Gastrocnemius medialis (tissue), 4 donors: ENCODE results near the gene FAM174C. TPM values are rescaled to one million over a fixed set of nuclear protein-coding genes. Genes with fewer than 3 reads are reported as not detected.

ENCODE experiments used
- ATAC-seq, 2 donors: fragments of 150-250 bp; one replicate each; pipeline ENCODE4 v1.9.1; 2016
- DNase-seq, 2 donors: peaks; one replicate each; pipeline ENCODE4 v3.0.0-alpha.2; 2019
- H3K27ac ChIP-seq, 4 donors: fragments of 200-600 bp; sonication (generic); 1 replicate in 1 of 4; 2 replicates in 3 of 4; pipeline ENCODE4 v1.5.1; 2016 to 2018; ENCODE audit warnings: mild to moderate bottlenecking in 2 of 4, moderate library complexity in 1 of 4
- H3K27me3 ChIP-seq, 3 donors: fragments of 200-600 bp; sonication (generic) in 2 of 3; 1 replicate in 1 of 3; 2 replicates in 2 of 3; pipeline versions ENCODE4 v1.5.1 to v1.6.0; 2016 to 2019; ENCODE audit warnings: mild to moderate bottlenecking in 1 of 3, moderate library complexity in 1 of 3
- H3K36me3 ChIP-seq, 2 donors: fragments of 200-600 bp; sonication (generic) in 1 of 2; one replicate each; pipeline ENCODE4 v1.5.1; 2017 to 2018
- H3K4me1 ChIP-seq, 2 donors: fragments of 200-600 bp; sonication (generic) in 1 of 2; one replicate each; pipeline ENCODE4 v1.5.1; 2016 to 2017; ENCODE audit warnings: mild to moderate bottlenecking in 2 of 2
- H3K4me3 ChIP-seq, 4 donors: fragments of 200-600 bp; sonication (generic) in 3 of 4; 1 replicate in 1 of 4; 2 replicates in 3 of 4; pipeline ENCODE4 v1.5.1; 2016 to 2019; ENCODE audit warnings: mild to moderate bottlenecking in 2 of 4
- H3K9me3 ChIP-seq, 3 donors: fragments of 200-600 bp; sonication (generic) in 2 of 3; 1 replicate in 1 of 3; 2 replicates in 2 of 3; pipeline ENCODE4 v1.5.1; 2016 to 2019
- POLR2A ChIP-seq, 2 donors: fragments of 450-650 bp; IDR thresholded peaks; one replicate each; pipeline ENCODE4 v1.6.1; 2017; ENCODE audit warnings: antibody characterized with exemption in 2 of 2, mild to moderate bottlenecking in 2 of 2, moderate library complexity in 2 of 2
- in situ Hi-C, 4 donors: fragments of 200-750 bp; cut with MboI; loops; one replicate each; pipeline versions ENCODE4 v1.15.0 to v1.8.0; 2017; ENCODE audit warnings: low sequenced_read_pairs in 4 of 4
- intact Hi-C: fragments of 100-400 bp; cut with DNase I; formaldehyde crosslinking; loops from one replicate; pipeline ENCODE4 v1.15.1; 2023; ENCODE audit warnings: low total_unique reads
- total RNA-seq, 4 donors: library from RNA; depleted of rRNA; stranded (reverse); fragments of >200 nt; gene quantifications; one replicate each; pipeline versions ENCODE4 v1.1.0 to v1.2.3, GENCODE V29; 2016
- TF ChIP-seq, protein P1 (sequence below), 5 experiments: fragments of 450-650 bp in 3 of 5; fragments of 200-600 bp in 2 of 5; sonication (generic) in 2 of 5; IDR thresholded peaks in 4 of 5; conservative IDR thresholded peaks in 1 of 5; 1 replicate in 4 of 5; 2 replicates in 1 of 5; pipeline ENCODE4 v1.5.1; 2016 to 2019; ENCODE audit warnings: antibody characterized with exemption in 5 of 5, mild to moderate bottlenecking in 3 of 5, moderate library complexity in 3 of 5

Gene FAM174C
- total RNA-seq, 4 donors from 2014 or later = 18.7 to 36.7 (median 28.7) TPM

DNA sequence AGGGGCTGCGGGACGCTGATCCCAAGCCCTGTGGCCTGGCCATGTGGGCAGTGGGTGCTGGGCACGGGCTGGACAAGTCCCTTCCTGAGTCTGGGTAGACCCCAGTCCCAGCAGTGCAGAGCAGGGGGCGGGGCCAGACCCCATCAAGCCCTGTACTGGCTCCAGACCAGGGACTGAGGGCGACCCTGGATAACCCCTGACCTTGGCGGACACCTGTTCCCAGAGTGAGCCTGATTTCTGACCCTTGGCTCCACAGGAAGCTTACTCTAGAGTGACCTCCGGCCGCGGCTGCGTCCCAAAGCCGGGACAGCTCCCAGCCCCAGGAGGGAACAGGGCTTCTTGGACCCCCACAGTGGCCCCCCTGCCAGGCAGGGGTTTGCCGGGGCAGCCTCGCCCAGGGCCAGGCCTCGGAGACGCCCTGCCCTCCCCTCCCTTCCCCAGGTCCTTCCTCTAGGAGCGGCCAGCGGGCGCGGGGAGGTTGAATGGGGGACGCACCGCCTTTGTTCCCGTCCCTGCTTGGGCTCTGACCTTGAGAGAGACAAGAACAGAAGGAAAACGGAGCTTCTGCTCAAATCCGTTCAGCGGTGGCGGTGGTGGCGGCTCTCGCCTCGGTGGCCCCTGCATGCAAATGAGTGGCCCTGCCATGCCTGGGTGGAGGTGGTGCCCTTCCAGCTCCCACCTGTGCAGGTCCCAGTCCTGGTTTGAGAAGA, 8.0 kb downstream of the FAM174C start:
- intact Hi-C loops = no loop called here
- peaks cover 44 to 46% (median 45%) of the 10 kb centered on the region in 3 donors for H3K27me3 ChIP-seq

GRCh38 chr19:1283917-1284292, 8.6 kb downstream of the FAM174C start:
- DNase-seq (no peak), ATAC-seq (no peak)
- Histone ChIP-seq H3K4me1 (peaks cover 2 to 6% of the 10 kb centered on the region in 2 donors), H3K27ac (no peak overlapping the region), H3K9me3 (no peaks in the 10 kb centered on the region), H3K27me3 (peaks cover 44 to 49% (median 45%) of the 10 kb centered on the region in 3 donors), H3K36me3 (peaks cover 0 to 6% of the 10 kb centered on the region in 2 donors), H3K4me3 (no peak overlapping the region)
- intact Hi-C loops (no loop called here), in situ Hi-C loops (no loop called here)
- no peak for TF ChIP-seq POLR2A (IDR thresholded peaks at IDR 0.05)
- TF ChIP-seq, protein P1, sequence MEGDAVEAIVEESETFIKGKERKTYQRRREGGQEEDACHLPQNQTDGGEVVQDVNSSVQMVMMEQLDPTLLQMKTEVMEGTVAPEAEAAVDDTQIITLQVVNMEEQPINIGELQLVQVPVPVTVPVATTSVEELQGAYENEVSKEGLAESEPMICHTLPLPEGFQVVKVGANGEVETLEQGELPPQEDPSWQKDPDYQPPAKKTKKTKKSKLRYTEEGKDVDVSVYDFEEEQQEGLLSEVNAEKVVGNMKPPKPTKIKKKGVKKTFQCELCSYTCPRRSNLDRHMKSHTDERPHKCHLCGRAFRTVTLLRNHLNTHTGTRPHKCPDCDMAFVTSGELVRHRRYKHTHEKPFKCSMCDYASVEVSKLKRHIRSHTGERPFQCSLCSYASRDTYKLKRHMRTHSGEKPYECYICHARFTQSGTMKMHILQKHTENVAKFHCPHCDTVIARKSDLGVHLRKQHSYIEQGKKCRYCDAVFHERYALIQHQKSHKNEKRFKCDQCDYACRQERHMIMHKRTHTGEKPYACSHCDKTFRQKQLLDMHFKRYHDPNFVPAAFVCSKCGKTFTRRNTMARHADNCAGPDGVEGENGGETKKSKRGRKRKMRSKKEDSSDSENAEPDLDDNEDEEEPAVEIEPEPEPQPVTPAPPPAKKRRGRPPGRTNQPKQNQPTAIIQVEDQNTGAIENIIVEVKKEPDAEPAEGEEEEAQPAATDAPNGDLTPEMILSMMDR (IDR thresholded peaks at IDR 0.05 in 4 of 5, conservative IDR thresholded peaks at IDR 0.05 in 1 of 5) = no peak

More for the DNA sequence above, 8.0 kb downstream of the FAM174C start:
- no peak overlapping the region for H3K27ac ChIP-seq
- DNase-seq = no peak
- no peak for ATAC-seq
- H3K4me3 ChIP-seq = no peak overlapping the region
- H3K4me1 ChIP-seq = peaks cover 2 to 6% of the 10 kb centered on the region in 2 donors
- TF ChIP-seq, protein P1 (IDR thresholded peaks at IDR 0.05 in 4 of 5, conservative IDR thresholded peaks at IDR 0.05 in 1 of 5) = no peak
- no peak for TF ChIP-seq POLR2A (IDR thresholded peaks at IDR 0.05)
- peaks cover 0 to 9% of the 10 kb centered on the region in 2 donors for H3K36me3 ChIP-seq
- in situ Hi-C loops = no loop called here
- no peaks in the 10 kb centered on the region for H3K9me3 ChIP-seq

DNA sequence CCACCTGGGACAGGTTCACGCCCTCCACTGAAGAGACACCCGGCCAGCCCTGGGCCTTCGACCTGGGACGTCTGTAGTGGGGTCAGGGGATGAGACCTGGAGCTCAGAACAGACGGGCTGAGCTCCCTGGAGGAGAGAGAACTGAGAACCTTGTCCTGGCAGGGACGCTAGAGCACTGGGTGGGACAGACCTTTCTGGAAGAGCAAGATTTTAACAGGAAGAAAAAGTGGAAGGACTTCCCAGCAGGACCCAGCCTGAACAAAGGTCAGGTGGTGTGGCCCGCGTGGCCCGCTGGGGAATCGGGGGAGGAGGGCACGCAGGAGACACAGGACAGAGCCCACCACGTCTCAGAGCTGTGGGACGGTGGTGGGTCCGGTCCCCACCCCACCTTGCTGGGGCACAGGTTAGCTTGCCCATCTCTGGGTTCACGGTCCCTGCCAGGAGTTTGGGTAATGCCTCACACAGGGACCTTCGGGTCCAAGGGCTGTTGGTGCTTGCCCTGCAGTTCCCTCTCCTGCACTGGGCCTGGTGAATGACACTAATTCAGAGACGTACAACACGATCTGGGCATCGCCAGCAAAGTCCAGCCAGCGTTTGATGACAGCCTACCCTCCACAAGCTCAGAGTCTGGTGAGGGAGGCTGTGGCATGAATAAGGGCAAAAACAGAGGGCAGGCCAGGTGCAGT, 9.1 kb downstream of the FAM174C start:
- Histone ChIP-seq H3K36me3 (peaks cover 0 to under 1% of the 10 kb centered on the region in 2 donors), H3K27me3 (peaks cover 44 to 51% (median 46%) of the 10 kb centered on the region in 3 donors)
- in situ Hi-C loops = no loop called here

GRCh38 chr19:1284979-1285736, 9.8 kb downstream of the FAM174C start:
- H3K4me3 ChIP-seq = no peak overlapping the region
- ATAC-seq = no peak
- intact Hi-C loops (no loop called here), in situ Hi-C loops (no loop called here)
- H3K4me1 ChIP-seq = peaks cover 0 to 6% of the 10 kb centered on the region in 2 donors
- no peaks in the 10 kb centered on the region for H3K36me3 ChIP-seq
- H3K27me3 ChIP-seq = peaks cover 44 to 58% (median 50%) of the 10 kb centered on the region in 3 donors
- no peak for DNase-seq
- TF ChIP-seq, protein P1 (IDR thresholded peaks at IDR 0.05 in 4 of 5, conservative IDR thresholded peaks at IDR 0.05 in 1 of 5) = no peak
- TF ChIP-seq POLR2A (IDR thresholded peaks at IDR 0.05) = no peak
- no peak overlapping the region for H3K27ac ChIP-seq
- H3K9me3 ChIP-seq = no peaks in the 10 kb centered on the region

More for the DNA sequence above, 9.1 kb downstream of the FAM174C start:
- no peak for DNase-seq
- peaks cover 2 to 6% of the 10 kb centered on the region in 2 donors for H3K4me1 ChIP-seq
- no peak for ATAC-seq
- H3K9me3 ChIP-seq = no peaks in the 10 kb centered on the region
- TF ChIP-seq, protein P1 (IDR thresholded peaks at IDR 0.05 in 4 of 5, conservative IDR thresholded peaks at IDR 0.05 in 1 of 5) = no peak
- no peak for TF ChIP-seq POLR2A (IDR thresholded peaks at IDR 0.05)
- intact Hi-C loops = no loop called here
- H3K27ac ChIP-seq = no peak overlapping the region
- no peak overlapping the region for H3K4me3 ChIP-seq
